Measurements from ENCODE around the gene REC8.

REC8 gene

GRCh38 chr14:24139272-24139934 is 32.5 kb upstream of the REC8 start:
- no peak for DNase-seq

- peak; percentile 100 for DNase-seq
These were observed 30.6 kb upstream of the REC8 start, which contains the start of gene EMC9 for GRCh38 chr14:24141097-24141880. TSS of gene EMC9 (minus strand) at chr14:24141591. CDS start at chr14:24141304, 287 bp downstream.

DNA sequence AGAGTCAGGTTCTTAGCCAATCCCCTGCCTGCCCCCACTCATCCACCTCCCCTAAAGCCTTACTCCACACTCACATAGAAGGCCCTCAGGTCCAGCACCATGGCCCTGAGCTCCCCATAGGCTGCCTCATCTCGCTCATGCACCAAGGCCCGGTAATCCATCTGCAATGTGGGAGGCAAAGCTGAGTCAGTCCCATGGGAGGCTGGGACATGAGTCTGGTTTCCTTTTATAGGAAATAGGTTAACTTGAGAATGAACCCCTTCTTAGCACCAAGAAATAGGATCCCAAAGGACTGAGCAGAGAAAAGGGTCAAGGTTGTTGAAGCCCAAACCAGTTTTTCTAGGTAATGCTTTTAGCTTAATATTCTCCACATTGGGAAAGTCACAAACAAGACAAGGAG is 28.4 kb upstream of the REC8 start:
- DNase-seq: no peak

DNA sequence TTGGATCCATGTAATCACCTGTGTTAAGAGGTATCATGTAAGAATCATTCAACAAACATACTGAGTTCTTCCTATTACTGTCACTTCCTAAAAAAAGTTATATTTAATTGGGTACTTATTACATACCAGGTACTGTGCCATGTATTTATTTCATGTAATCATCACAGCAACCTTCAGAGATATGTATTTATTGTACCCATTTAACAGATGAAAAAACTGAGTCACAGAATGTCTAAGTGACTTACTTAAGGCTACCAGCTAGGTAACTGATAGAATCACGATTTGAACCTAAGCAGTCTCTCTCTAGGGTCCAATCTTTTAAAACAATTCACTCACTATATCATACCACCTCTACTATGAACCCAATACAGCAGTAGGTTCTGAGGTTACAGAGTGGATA is 27.4 kb upstream of the REC8 start:
- DNase-seq: no peak

DNA sequence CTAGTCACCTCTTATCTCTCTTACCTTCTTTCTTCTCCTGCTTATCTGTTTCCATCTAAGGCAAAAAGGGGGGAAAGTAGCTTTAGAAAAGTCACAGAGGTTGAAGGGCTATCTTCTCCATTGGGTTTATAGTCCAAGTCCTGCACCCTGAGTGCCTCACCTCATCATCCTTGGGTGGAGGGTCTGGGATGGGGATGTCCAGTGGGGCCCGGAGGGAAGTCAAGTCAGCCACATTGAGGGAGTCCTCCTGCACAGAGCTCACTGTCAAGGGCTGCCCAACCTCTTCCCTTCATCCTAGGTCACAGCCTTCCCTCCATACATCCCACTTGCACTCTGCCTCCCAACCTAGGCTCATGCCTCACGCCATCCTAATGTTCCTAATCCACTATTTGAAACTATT is 26.7 kb upstream of the REC8 start:
- no peak for DNase-seq

DNA sequence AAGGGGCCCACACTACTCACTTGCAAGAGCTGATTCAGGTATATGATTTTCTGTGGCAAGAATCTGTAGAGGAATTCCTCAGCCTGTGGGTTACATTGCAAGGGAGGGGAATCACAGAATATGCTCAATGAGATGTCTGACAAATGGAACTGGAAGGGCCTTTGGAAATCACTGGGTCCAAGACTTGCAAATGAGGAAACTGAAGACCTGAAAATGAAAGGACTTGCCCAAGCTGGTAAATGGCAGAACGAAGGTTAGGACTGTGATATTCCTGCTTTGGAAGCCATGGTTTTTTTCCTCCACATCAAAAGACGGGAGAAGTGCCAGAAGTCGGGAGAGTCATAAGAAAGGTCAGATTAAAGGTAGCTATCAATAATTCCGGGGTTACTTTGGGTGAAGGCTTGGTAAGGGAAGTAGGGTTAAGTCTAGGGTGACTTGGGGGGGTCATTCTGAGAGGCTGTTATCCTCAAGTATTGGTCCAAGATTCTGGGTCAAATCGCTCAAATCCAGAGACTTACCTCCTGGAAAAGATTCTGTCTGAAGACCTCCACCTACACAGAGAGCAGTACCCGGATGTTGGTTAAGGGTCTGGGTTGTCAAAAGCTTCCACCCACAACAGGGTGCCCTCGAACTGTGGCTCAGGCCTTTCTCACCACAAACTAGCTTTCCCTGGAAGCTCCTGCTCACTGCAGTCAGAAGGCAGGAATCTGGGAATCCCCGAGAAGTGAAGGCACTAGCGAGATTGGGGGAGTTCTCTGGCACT is 26.0 kb upstream of the REC8 start:
- DNase-seq: no peak

DNA sequence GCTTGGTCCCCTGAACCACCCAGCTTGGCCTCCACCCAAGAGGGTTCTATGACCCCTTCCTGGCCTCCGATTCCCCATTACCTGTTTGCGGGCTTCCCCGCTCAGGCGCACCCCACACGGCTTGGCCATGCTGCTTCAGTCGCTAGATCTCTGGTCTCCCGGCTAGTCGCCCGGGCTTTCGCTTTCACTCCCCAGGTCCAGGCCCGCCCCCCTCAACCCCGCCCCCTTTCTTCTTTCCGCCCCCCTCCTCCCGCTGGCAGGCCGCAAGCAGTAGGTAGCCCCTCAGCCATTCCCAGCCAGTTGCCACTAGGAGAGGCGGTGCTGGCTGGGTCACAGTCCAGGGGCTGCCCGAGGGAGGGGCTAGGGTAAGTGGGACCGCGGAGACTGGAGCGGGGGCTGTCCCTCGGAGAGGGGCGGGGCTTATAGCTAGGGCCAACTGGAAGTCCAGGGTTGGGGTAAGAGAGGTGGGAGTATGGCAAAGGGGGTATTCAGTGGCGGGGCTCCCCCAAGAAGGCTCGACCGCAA is 25.4 kb upstream of the REC8 start, which contains the start of gene PSME2:
Gene PSME2 (minus strand): TSS at position 158 of the 525 bp plus-strand sequence. CDS start 29 bp downstream, at position 129.
- DNase-seq: peak; percentile 98

- DNase-seq: peak; percentile 98
These were observed 24.7 kb upstream of the REC8 start, which contains the start of gene RNF31 for GRCh38 chr14:24146978-24147760. TSS of gene RNF31 (plus strand) at chr14:24147498. CDS start at chr14:24147699, 201 bp downstream.

DNA sequence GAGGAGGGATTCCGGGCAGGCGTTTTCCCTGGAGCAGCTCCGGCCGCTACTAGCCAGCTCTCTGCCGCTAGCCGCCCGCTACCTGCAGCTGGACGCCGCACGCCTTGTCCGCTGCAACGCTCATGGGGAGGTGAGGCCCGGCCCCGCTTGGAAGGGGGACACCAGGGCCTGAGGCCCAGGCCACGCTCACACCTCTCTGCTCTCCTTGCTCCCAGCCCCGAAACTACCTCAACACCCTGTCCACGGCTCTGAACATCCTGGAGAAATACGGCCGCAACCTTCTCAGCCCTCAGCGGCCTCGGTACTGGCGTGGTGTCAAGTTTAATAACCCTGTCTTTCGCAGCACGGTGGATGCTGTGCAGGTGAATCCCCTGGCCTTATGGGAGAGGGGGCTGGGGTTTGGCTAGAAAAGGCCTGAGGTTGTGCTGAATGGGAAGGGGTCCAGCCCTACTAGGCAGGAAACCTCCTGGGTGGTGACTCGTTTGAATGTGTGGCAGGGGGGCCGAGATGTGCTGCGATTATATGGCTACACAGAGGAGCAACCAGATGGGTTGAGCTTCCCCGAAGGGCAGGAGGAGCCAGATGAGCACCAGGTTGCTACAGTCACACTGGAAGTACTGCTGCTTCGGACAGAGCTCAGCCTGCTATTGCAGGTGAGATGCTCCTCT is 24.0 kb upstream of the REC8 start:
- DNase-seq: no peak

DNA sequence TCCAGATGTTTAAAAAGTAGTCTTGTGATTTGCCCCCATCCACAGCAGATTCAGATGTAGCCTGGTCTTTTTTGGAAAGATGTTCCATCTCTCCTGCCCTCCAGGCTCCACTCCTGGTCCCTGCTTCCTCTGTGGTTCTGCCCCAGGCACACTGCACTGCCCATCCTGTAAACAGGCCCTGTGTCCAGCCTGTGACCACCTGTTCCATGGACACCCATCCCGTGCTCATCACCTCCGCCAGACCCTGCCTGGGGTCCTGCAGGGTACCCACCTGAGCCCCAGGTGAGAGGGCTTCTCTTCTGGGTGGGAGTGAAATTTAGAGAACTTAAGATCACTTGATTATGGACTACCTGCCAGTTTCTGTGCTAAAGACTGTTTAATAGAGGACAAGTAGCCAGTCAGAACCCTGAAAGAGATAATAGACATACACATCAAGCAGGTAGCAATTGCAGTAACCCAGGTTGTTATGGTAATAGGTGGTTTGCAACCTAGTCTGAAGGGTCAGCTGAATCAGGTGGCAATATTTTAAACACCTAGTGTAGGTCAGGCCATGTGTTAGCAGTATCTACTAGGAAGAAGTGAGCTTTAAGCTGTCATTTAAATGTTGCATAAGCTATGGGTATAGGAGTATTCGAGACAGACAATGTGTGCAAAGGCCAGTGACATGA is 22.4 kb upstream of the REC8 start:
- DNase-seq: no peak

DNA sequence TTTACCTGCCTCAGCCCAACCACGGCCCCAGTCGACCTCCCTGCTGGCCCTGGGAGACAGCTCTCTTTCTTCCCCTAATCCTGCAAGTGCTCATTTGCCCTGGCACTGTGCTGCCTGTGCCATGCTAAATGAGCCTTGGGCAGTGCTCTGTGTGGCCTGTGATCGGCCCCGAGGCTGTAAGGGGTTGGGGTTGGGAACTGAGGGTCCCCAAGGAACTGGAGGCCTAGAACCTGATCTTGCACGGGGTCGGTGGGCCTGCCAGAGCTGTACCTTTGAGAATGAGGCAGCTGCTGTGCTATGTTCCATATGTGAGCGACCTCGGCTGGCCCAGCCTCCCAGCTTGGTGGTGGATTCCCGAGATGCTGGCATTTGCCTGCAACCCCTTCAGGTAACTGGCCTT is 21.8 kb upstream of the REC8 start:
- no peak for DNase-seq

DNA sequence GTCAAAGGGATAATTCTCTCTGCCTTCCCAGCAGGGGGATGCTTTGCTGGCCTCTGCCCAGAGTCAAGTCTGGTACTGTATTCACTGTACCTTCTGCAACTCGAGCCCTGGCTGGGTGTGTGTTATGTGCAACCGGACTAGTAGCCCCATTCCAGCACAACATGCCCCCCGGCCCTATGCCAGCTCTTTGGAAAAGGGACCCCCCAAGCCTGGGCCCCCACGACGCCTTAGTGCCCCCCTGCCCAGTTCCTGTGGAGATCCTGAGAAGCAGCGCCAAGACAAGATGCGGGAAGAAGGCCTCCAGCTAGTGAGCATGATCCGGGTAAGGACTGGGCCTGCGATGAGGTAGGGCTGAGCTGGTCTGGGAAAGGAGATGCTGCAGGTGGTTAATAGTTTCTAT is 21.3 kb upstream of the REC8 start:
- no peak for DNase-seq

DNA sequence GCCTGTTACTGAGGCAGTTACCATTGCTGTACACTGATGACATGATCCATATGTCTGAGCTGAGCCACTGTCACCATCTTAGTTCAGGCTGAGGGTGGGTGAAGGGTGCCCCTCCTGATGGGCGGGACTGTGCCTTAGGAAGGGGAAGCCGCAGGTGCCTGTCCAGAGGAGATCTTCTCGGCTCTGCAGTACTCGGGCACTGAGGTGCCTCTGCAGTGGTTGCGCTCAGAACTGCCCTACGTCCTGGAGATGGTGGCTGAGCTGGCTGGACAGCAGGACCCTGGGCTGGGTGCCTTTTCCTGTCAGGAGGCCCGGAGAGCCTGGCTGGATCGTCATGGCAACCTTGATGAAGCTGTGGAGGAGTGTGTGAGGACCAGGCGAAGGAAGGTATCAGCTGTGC is 20.9 kb upstream of the REC8 start:
- no peak for DNase-seq

- DNase-seq: no peak
These were observed 20.3 kb upstream of the REC8 start for GRCh38 chr14:24151404-24152080.

- no peak for DNase-seq
These were observed 16.8 kb upstream of the REC8 start for GRCh38 chr14:24155100-24155499.

GRCh38 chr14:24156840-24157239 is 15.0 kb upstream of the REC8 start:
- DNase-seq: no peak

DNA sequence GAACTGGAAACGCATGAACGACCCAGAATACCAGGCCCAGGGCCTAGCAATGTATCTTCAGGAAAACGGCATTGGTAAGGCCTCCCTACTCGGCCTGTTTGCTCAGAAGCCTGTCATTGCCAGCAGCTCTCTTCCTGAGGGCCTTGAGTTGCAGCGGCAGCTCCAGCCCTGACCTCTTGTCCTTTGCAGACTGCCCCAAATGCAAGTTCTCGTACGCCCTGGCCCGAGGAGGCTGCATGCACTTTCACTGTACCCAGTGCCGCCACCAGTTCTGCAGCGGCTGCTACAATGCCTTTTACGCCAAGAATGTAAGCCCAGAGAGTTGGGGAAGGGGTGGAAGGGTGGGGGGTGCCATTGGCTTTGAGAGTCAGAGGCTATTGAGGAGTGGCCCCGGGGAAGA is 14.5 kb upstream of the REC8 start:
- DNase-seq: no peak

DNA sequence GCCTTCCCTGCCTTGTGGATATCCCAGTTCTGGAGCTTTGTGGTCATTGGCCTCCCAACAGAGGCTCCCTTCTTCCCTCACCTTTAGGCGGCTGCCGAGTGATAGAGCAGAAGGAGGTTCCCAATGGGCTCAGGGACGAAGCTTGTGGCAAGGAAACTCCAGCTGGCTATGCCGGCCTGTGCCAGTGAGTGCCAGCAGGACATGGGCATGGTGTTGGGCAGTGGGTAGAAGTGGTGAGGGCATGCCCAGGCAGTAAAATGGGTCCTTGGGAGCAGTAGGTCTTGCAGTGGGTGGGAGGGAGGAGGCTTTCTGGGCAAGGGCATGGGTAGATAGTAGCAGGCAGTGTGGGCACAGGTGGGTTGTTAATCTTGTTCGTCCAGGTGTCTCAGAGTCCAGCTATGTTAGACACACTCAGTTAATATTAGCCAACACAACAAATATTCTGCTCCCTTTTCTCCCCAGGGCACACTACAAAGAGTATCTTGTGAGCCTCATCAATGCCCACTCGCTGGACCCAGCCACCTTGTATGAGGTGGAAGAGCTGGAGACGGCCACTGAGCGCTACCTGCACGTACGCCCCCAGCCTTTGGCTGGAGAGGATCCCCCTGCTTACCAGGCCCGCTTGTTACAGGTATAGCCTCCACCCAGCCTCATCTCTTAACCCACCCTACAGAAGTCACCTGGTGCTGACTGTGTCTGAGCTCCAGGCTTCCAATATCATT is 11.9 kb upstream of the REC8 start:
- DNase-seq: no peak

GRCh38 chr14:24160499-24160849 is 11.4 kb upstream of the REC8 start:
- DNase-seq: no peak
